Activated T-cell treated with anti-CD3 and anti-CD28 coated beads, Interleukin-2, amount 50 U/mL, for 1 hour (primary cell): ENCODE data around the gene GFM1.

Experiments
- DNase-seq: peaks from one replicate; pipeline ENCODE4 v3.0.0-alpha.2; 2020

The GFM1 gene

DNA sequence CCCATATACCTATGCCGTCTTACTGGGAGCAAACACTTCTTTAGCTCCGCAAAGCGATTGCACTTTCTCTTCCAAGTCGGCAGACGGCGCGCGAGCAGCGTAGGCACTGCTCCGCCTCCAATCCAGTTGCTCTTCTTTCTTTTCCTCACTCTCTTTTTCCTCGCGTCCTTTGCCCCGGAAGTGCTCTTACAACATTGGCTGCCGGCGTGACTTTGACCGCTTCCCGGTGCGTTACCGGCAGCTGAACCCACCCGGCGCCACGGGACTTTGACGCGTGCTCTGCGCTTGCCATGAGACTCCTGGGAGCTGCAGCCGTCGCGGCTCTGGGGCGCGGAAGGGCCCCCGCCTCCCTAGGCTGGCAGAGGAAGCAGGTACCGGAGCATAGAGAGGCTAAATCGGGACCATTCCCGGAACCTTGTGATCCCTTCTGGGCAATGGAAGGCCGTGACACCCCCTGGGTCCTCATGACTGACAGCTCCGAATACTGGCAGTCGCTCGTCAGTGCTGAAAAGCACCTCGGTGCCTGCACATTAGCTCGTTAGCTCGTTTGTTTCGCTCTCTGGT, at the start of gene GFM1:
GFM1 (plus strand) TSS at position 183 of the 564 bp plus-strand sequence; CDS start at position 291, 108 bp downstream.
- DNase-seq, result peak; percentile 82

DNA sequence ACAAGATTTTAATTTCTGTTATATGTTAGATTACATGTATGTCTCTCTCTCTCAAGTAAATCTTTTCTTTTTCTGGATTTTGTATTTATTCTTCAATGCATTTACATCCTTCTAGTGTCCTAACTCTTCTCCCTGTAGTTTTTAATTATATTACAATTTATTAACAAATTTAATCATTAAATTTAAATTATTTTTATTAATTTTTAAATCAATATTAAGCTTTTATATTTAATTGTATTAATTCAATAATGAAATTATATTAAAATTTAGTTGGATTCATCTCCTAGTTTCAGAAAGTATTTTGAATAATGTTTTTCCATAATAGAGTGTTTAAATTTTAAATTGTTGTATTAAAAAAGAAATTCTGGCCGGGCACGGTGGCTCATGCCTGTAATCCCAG, 43.5 kb upstream of the GFM1 start:
- no peak for DNase-seq

DNA sequence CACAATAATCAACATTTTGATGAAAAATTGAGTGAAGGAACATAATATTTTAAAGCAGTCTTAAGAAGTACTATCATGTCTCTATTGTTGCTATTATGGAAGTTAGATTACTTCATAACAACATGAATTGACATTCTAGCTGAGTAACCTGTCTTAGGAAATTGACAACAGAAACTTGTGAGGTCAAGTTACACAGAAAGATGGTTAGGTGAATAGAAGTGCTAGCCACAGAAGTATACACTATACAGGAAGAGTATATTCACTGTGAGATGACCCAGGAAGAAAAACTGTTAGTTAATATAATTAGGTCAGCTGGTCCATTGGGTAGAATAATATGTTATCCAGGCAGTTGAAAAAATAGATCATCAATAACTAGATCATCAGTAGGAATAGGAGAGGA, 42.1 kb upstream of the GFM1 start:
- no peak for DNase-seq

DNA sequence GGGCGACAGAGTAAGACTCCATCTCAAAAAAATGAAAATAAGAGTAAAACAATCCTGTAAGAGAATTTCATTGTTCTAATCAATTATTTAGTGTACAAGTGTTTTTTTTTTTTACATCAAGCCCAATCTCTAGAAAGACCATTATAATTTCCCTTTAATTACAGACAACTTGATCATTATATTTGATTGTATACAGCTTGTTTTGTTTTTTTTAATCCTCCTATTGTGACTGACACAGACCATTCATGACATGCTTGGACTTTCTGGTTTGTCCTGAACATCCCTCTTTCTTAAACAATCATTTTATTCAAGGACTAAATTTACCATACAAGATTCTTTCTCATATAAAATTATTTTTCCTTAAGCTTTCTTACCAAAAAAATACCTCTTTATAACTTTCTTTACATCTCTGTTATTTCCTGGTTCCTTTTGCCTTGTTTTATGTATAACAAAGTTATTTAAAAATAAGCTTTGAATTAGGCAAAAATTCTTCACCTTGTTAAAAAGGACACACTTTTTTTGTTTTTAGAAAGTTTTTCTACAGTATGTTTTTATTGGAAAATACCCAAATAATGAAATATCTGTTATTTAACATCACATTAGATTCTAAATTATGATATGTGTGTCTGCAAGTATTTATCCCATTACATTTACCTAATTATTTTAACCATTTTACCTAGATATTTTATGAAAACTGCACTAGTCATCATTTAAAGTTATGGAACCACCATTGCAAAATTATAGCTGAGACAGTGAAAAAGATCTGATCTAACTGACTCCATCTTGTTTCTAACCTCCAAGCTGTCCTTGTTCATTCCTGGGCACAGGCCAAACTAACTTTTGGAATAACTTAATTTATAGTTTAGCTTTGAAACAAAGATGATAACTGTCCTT, 26.1 kb upstream of the GFM1 start:
- no peak for DNase-seq

DNA sequence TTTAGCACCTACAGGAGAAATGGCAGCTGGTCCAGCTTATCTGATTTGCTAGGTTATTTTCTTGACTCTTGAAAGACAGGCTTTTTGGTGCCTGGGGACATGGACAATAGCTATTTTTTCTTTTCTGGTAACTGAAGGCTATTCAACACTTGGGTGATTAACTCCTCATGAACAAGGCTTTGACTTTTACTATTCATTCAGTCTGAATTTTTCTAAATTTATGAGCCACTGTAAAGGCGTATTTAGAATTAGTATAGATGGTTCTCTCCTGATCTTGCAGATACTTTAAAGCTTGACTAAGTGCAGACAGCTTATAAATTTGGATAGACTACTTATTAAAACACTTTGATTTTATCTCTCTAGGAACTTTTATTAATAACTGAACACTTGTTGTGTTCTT, 18.4 kb upstream of the GFM1 start:
- no peak for DNase-seq

DNA sequence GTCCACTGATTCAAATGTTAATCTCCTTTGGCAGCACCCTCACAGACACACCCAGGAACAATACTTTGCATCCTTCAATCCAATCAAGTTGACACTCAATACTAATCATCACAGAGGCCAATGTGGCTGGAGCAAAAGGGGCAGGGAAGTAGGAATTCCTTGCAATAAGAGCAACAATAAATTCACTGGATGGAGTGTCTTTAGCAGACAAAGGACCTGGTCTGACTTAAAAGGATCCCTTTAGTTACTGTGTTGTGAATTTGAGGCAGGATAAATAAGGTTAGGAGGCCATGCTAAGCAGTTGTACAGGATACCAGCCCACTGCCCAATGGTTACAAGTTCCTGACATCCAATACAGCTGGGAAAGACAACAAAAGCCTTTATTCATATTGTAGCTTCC, 12.3 kb upstream of the GFM1 start:
- DNase-seq, result no peak

DNA sequence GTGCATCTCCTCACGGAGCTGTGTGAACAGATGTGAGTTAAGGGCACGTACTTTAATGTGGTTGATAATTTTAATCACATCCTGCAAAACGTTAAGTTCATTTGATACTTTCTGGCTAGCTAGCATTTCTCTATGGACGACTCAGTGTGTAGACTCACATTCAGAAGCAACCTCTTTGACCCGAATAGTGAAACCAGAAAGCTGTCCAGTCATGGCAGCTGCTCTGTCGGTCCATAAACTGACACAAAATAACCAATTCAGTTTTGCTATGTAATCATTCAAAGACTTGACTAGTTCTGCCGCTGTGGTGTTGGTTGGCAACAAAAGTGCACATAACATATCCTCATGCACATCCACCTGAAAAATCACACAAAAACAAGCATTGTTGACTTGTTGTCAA, 3.7 kb upstream of the GFM1 start:
- no peak for DNase-seq

DNA sequence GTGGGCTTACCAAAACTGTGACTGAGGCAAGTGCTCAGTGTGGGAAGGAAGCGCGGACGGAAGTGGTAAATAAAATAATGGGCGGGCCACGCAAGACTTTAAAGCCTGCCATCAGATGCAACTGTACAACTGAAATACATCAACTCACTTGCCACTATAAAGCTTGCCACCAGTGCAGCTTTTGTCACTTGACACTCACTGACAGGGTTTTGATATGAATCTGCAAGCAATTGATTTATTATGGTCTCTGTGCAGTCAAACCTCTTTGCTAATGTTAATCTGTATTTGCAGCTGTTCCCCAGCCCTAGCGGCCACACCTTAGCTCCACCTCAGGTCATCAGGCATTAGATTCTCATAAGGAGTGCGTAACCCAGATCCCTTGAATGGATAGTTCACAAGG, 2.3 kb upstream of the GFM1 start:
- DNase-seq, result no peak

DNA sequence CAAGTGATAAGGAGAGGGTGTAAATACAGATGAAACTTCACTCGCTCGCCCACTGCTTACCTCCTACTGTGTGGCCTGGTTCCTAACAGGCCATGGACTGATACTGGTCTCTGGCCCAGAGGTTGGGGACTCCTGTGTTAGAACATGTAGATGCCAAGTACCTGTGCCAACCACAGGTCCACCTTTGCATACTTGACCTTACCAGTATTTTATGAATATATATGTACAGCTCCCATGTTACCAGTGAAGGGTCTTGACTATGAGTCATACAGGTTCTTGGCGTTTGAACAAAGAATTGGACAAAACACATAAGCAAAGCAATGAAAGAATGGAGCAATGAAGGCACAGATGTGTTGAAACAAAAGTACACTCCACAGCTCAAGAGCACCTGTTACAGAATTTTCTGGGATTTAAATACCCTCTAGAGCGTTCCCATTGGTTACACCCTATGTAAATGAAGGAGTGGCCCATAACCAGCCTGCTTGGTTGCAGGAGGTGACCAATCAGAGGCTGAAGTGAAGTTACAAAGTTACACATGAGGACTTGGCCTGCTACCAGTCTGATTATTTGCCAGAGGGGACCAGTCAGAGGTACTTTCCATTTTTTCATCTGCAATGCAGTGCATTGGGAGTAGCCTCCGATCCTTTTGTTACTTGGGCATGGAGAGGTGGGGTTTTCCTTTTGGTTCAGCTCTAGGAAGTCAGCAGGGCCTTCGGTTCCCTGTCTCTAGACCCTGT, 1.7 kb upstream of the GFM1 start:
- DNase-seq, result no peak

DNA sequence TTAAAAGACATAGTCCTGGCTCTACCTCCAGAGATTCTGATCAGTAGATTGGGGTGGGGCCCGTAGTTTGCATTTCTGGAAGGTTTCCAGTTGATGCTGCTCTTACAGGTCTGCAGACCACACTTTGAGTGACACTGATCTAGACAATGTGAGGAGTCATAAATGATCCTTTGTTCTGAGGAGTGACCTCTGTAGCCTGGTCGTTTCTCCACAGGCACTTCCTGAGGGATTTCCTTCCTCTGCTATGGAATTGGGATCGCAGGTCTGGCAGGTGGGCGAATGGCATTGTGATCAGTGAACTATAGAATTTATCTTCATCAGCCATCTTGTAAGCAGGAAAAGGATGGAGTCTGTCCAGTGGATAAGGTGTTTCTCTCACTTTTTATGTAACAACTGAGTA, 5.5 kb downstream of the GFM1 start:
- DNase-seq, result no peak

DNA sequence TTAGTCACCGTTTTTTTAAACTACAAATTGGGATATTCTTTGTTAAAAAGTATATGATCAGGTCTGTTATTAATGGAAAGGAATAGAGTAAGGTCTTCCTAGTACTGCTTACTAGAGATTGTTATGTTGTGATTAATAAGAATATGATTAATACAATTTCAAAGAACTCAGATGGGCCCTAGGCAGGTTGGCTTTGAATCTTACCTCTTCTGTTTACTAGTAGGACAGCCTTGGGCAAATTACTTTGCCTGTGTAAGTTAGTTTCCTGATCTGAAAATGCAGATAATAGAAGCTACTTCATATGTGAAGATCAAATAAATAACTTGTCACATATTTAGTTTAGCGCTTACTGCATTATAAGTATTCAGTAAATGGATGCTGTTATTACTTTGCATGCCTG, 6.9 kb downstream of the GFM1 start:
- DNase-seq, result no peak

DNA sequence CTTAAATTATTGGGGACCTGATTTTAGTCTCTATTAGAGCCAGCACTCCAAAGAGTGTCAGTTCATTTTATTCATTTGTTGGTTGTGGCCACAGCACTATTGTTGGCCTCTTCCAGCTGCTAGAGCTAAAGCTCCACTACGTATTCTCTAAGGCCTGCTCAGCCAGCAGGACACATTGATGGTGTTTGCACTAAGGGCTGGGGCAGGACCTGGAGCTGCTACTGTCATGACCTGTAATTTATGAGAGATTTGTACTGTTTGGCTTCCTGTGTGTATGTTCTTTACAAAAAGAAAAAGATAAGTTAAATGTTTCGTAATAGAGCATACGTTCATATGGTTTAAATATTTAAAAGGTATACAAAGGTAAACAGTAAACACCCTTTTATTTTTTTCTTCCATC, 8.1 kb downstream of the GFM1 start:
- DNase-seq, result no peak

DNA sequence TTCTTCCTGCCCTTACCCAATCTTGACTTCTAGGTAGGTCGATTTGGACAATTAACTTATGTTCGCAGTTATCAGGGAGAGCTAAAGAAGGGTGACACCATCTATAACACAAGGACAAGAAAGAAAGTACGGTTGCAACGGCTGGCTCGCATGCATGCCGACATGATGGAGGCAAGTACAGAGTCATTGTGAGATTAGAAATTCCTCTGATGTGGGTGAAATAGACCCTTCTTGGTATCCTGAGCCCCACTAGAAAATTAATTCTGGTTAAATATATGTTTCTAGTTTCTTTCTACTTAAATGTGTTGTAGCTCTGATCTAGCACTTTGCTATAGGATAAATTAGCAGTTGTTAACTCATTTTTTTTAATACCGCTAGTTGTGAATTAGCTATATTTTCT, 14.6 kb downstream of the GFM1 start:
- no peak for DNase-seq

DNA sequence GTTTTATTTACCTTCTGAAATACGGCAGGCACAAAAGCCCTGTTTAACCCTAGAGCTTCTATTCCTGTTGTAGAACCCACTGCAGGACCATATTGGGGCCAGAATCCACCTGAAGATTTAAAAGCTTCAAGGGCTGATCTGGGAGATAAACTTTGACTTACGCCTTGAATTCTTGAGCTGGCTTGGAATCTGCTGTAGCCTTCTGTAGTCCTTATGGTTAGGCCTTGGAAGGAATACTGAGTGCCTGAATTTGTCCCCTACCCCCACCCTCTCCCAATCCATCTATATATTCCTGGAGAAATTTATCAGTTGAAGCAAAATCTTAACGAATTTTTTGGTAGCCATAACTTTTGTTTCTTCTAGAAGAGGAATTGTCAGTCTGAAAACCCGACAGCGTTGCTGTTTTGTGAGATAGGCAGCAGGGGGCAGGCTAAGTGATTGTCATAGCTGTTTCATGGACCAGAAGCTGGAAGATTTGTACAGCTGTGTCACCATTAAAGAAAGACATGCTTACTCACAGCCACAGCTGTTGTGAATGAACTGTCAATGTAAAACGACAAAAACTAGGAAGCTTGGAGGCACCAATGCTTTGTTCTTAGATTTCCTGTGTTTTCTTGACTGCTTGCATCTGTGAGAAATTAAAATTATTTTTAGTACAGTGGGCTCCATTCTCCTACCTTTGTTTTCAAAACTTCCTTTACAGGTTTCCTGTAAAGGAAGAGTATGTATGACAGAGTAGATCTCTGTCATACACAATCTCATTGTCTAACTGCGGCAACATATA, 15.3 kb downstream of the GFM1 start:
- peak; percentile 30 for DNase-seq

DNA sequence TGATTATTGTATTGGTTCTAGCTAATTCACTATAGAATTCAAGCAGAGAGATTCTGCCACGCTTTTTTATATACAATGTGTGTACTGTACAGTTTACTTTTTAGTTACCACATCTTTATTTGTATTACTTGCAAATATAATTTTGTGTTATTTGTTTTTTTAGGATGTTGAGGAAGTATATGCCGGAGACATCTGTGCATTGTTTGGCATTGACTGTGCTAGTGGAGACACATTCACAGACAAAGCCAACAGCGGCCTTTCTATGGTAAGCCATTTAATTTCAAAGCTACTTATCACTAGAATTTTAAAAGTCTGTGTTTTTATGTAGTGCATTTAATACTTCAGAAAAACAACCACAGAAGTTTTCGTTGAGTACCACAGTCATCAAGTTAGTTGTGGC, 16.4 kb downstream of the GFM1 start:
- no peak for DNase-seq

DNA sequence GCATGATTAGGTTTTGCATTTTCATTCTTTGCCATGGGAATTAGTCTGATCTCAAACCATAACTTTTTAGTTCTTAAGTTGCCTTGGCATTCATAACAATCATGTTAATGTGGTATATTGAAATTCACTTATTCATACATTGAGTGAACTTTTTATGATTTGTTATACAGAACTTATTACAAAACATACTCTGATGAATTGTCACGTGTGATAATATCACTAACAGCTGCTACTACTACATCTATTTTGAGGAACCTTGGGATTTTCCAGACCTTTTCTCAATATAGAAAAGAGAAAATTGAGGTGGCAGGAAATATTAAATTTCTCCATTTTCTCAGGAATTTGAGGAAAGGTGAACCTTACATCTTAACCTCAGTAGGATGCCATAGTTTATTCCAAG, 18.9 kb downstream of the GFM1 start:
- DNase-seq, result no peak

DNA sequence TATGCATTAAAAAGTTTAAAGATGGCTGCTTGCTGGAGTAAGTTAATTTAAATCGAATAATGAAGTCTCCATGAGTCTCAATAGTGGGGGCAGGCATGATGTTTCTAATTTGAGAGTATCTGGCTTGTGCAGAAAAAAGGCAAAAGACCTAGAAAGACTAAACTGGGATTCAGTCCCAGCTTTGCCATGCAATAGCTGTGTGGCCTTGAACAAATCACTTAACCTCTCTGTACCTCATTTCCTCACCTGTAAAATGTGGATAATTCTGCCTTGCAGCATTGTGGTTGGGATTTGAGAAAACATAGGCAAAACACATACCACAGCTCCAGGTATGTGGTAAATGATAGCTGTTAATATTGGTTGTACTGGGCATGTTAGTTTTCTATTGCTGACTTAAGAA, 19.5 kb downstream of the GFM1 start:
- no peak for DNase-seq

DNA sequence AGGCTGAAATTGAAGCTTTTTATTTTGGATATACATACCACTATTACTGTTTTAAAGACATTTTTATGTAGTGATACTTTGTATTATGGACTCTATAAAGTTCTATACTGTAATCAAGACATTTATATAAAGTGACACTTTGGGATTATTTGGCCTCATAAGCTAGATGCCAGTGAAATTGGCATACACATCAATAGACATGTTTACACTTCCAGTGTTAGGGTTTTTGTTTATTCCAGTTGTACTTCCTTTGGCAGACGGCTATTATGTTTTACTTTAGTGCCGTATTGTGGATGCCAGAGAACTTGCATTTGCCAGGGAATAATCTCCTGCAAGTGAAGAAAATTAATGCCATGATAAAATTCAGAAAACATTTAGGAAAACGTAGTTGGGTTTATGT, 22.1 kb downstream of the GFM1 start:
- DNase-seq, result no peak

DNA sequence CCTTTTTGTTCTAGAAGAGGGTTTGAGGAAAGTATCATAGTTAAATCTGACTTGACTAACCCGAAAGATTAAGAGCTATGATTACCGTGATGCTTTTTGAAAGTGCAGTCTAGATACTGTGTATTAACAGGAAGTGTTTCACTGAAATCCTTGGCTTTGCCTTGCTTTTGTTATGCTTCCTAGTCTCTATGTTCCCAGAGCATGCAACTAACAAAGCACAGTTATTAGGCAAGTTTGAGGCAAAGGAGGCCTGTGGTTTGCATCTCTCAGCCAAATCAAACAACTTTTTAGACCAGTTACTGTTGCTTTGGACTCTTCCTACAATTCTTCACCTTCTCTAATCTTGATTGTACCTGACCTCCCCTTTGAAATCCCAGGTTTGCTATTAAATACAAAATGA, 24.2 kb downstream of the GFM1 start:
- DNase-seq, result no peak

DNA sequence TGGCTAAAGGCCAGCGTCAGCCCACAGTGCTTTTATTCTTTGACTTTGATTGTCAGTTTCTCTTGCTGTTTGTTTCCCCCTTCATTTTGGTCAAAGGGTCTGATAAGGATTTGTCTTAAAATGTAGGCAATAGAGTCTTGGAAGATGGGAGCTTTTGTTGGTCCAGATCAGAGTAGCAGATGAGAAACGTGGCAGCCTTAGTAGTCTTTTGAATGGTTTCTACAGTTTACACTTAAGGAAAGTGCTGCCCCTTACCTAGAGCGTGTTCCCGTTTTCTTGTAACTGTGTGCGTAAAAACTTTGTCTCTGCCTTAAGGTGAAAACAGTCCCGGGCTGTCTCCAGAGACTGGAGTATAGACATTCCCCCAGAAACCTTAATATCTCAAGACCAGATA, 27.5 kb downstream of the GFM1 start:
- no peak for DNase-seq

DNA sequence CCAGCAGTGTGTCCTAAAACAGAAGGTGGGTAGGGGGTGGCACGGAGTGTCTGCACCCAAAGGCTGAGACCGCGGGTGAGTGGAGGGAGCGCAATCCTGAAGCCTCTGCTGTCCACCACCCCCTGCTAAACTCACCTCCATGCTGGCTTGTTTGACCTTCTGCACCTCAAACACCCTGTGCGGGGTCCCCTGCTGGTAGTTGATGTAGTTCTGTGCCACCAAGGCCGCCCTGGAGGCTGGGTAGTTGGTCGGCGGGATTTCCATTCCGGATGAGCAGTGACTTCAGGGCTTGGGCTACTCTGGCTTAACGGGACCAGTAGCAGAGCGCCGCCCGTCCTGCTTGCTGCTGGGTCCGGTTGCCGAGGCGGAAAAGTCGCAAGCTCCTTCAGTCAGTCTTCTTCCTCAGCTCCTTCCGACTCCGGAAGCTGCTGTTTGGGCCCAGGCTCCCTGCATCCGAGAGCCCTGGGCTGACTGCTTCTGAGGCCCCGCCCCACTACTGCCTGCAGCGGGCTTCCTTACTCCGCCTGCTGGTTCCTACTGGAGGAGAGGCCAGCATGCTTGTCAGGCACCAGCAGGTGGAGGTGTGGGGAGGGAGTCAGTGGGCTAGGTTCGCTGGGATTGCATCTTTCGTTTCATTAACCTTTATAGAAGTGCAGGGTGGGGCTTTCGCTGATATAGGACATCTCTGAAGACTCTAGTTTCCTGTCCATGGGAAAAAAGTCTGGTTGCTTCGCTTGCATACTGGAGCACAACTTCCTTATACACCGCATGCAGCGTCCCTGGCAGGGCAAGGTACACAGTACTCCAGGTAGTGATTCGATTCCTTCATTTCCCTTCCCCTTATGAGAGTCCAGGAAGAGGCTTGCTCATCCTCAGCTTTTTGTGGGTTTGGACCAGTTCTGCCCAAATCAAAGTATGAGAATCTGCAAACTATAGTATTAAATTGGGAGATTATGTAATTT, 28.2 kb downstream of the GFM1 start, which contains the start of gene LXN:
LXN (minus strand) TSS at position 434 of the 962 bp plus-strand sequence; CDS start at position 264, 170 bp downstream.
- DNase-seq, result peak; percentile 79

DNA sequence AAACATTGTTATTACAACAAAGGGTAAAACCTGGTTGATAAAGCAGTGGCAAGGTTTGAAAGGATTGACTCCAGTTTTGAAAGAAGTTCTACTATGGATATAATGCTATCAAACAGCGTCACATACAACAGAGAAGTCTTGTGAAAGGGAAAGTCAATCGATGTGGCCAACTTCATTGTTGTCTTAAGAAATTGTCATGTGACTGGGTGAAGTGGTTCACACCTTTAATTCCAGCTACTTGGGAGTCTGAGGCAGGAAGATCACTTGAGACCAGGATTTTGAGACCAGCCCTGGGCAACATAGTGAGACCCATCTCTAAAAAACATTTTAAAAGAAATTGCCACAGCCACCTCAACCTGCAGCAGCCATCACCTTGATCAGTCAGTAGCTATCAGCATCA, 34.4 kb downstream of the GFM1 start:
- DNase-seq, result no peak
